ENCODE measurements around the gene POT1. TPM values are rescaled to one million over a fixed set of nuclear protein-coding genes. Genes with fewer than 3 reads are reported as not detected.
A peak's percentile ranks its signal among the peaks of the same experiment; 100 is the strongest.

POT1 gene
- total RNA-seq, 4 donors from 2014 or later: 7.4 to 30.0 (median 16.2) TPM

DNA sequence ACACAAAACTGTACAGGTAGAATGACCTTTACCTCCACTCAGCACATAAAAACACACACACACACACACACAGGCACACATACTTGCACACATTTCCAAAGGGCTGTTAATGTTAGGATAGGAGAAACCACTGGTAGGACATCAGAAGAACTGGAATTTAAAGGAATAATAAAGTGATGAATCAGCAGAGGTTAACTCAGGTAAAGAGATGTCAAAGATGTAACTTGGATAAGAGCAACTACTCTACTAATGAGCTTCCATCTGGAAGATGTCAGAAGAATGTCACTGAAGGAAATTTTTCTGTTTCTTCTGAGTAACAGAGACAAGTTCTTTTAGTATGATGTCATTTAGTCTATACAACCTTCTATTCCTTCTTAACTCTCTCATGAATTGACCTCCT lies 137.6 kb downstream of the POT1 start:
- no peak for DNase-seq (ENCODE audit: low spot score in 2 of 2)
- peaks cover 3% of the 10 kb centered on the region for H3K27me3 ChIP-seq
- no peak overlapping the region for H3K27ac ChIP-seq
- no peaks in the 10 kb centered on the region for H3K4me1 ChIP-seq
- no peaks in the 10 kb centered on the region for H3K36me3 ChIP-seq
- H3K9me3 ChIP-seq: no peaks in the 10 kb centered on the region
- no peak for TF ChIP-seq POLR2A (IDR thresholded peaks at IDR 0.05)
- TF ChIP-seq EP300 (IDR thresholded peaks at IDR 0.05): no peak
- TF ChIP-seq POLR2AphosphoS5 (IDR thresholded peaks at IDR 0.05): no peak
- no peak for TF ChIP-seq CTCF (IDR thresholded peaks at IDR 0.05)
- no peak overlapping the region for H3K4me3 ChIP-seq

- DNase-seq (ENCODE audit: low spot score in 2 of 2): no peak
- TF ChIP-seq EP300 (IDR thresholded peaks at IDR 0.05): no peak
- TF ChIP-seq CTCF (IDR thresholded peaks at IDR 0.05): no peak
- TF ChIP-seq POLR2AphosphoS5 (IDR thresholded peaks at IDR 0.05): no peak
- no peak for TF ChIP-seq POLR2A (IDR thresholded peaks at IDR 0.05)
- 49% methylated on average over 4 of the region's 4 CpGs for WGBS
- peaks cover 3% of the 10 kb centered on the region for H3K27me3 ChIP-seq
- no peak overlapping the region for H3K4me3 ChIP-seq
- no peaks in the 10 kb centered on the region for H3K4me1 ChIP-seq
- H3K9me3 ChIP-seq: no peaks in the 10 kb centered on the region
- H3K27ac ChIP-seq: no peak overlapping the region
- H3K36me3 ChIP-seq: no peaks in the 10 kb centered on the region
Measured at GRCh38 chr7:124791426-124791825, 138.2 kb downstream of the POT1 start.

DNA sequence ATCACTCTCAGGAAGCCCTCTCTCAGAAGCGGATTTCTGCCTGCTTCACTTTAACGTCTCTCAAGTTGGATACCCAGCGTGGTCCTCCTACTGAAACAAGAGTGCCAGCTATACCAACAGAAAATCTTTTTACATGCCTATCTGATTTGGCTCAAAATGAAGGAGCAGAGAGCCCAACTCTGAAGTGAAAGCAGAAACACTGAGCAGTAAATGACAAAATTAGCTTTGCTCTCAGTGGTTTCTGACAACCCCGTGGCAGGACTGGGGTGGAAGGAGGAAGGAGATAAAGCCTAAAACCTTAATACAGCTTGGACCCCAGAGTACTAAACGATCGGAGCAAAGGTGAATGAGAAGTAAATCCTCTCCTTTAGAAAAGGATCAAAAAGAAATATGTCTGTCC lies 139.0 kb downstream of the POT1 start:
- TF ChIP-seq EP300 (IDR thresholded peaks at IDR 0.05) (no peak), POLR2AphosphoS5 (IDR thresholded peaks at IDR 0.05) (no peak), POLR2A (IDR thresholded peaks at IDR 0.05) (no peak), CTCF (IDR thresholded peaks at IDR 0.05) (no peak)
- H3K4me3 ChIP-seq: no peak overlapping the region
- H3K36me3 ChIP-seq: no peaks in the 10 kb centered on the region
- H3K9me3 ChIP-seq: no peaks in the 10 kb centered on the region
- no peaks in the 10 kb centered on the region for H3K4me1 ChIP-seq
- no peak overlapping the region for H3K27ac ChIP-seq
- H3K27me3 ChIP-seq: peaks cover 3% of the 10 kb centered on the region
- WGBS: 28% methylated on average over 6 of the region's 6 CpGs
- DNase-seq (ENCODE audit: low spot score in 2 of 2): no peak

GRCh38 chr7:124785994-124786393 lies 143.6 kb downstream of the POT1 start:
- H3K36me3 ChIP-seq: no peaks in the 10 kb centered on the region
- H3K4me1 ChIP-seq: no peaks in the 10 kb centered on the region
- peaks cover 3% of the 10 kb centered on the region for H3K27me3 ChIP-seq
- no peaks in the 10 kb centered on the region for H3K9me3 ChIP-seq
- no peak for TF ChIP-seq POLR2A (IDR thresholded peaks at IDR 0.05)
- no peak for TF ChIP-seq POLR2AphosphoS5 (IDR thresholded peaks at IDR 0.05)
- WGBS: 72% methylated on average over 6 of the region's 6 CpGs
- no peak for DNase-seq (ENCODE audit: low spot score in 2 of 2)
- H3K27ac ChIP-seq: no peak overlapping the region
- no peak overlapping the region for H3K4me3 ChIP-seq

- Histone ChIP-seq H3K4me1 (no peaks in the 10 kb centered on the region), H3K36me3 (no peaks in the 10 kb centered on the region), H3K9me3 (no peaks in the 10 kb centered on the region), H3K27me3 (peaks cover 3% of the 10 kb centered on the region), H3K4me3 (no peak overlapping the region), H3K27ac (no peak overlapping the region)
- TF ChIP-seq EP300 (IDR thresholded peaks at IDR 0.05): no peak
- TF ChIP-seq POLR2A (IDR thresholded peaks at IDR 0.05): no peak
- TF ChIP-seq POLR2AphosphoS5 (IDR thresholded peaks at IDR 0.05): no peak
- peak; percentile 23 to 61 for TF ChIP-seq CTCF (IDR thresholded peaks at IDR 0.05)
- 38% methylated on average over 9 of the region's 9 CpGs for WGBS
- no peak for DNase-seq (ENCODE audit: low spot score in 2 of 2)
Measured at GRCh38 chr7:124784879-124785818, 144.5 kb downstream of the POT1 start.

All from suprapubic skin (tissue), 4 donors.